Fibroblast of the aortic adventitia (primary cell): ENCODE results near the gene EIF4A2. TPM values are rescaled to one million over a fixed set of nuclear protein-coding genes. Genes with fewer than 3 reads are reported as not detected.

Experiments used
- DNase-seq: peaks from one replicate; pipeline ENCODE4 v3.0.0-alpha.2; 2010; ENCODE audit warnings: low read depth
- H3K4me3 ChIP-seq: 2 replicates; pipeline ENCODE4 v1.5.1; 2011; ENCODE audit warnings: low read depth, mild to moderate bottlenecking, control low read depth, low read length, moderate library complexity
- total RNA-seq: library from RNA; depleted of rRNA; stranded (reverse); fragments of >200 nt; gene quantifications from 2 replicates; pipeline ENCODE4 v1.2.3, GENCODE V29; 2012; ENCODE audit warnings: low replicate concordance
- TF ChIP-seq, protein P1 (sequence below): IDR thresholded peaks from 2 replicates; pipeline ENCODE4 v1.5.1; 2011; ENCODE audit warnings: mild to moderate bottlenecking, low read length, control low read depth, inconsistent platforms; ENCODE audit not compliant: insufficient read depth

Gene EIF4A2
- total RNA-seq, 1 donor, result 383 TPM

DNA sequence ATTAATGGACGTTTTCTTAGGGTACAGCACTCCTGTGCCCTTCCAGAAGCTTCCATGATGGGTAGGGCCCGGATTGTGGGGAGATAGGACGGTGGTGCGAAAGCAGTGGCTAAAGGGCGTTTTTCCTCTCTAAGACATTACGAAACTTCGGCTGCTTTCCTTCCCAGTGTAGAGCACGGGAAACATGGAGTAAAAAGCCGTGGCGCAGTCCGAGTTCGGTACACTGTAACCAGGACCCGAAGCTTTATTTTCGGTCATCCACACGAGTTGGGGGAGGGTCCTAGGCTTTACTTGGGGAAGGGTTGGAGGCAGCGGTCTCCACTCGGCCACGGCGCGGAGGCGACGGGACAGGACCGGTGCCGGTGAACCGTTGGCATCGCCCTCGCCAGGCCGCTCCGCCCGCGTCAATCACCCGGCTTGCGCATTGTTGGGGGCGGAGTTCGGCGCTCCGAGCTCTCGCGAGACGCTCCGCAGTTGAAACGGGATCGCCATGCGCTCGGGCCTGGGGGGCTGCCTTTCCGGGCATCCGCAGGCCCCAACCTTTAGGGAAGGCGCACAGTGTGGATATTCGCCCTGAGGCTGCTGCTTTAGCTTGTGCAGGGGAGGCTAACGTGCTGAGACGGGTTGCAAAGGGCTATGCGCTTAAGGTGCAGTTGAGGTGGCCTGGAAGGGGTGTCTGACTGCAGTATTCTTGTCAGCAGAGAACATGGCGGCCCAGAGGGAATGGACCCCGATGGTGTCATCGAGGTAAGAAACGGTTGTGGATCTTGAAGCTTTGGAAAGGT, 546 bp downstream of the EIF4A2 start:
- TF ChIP-seq, protein P1, sequence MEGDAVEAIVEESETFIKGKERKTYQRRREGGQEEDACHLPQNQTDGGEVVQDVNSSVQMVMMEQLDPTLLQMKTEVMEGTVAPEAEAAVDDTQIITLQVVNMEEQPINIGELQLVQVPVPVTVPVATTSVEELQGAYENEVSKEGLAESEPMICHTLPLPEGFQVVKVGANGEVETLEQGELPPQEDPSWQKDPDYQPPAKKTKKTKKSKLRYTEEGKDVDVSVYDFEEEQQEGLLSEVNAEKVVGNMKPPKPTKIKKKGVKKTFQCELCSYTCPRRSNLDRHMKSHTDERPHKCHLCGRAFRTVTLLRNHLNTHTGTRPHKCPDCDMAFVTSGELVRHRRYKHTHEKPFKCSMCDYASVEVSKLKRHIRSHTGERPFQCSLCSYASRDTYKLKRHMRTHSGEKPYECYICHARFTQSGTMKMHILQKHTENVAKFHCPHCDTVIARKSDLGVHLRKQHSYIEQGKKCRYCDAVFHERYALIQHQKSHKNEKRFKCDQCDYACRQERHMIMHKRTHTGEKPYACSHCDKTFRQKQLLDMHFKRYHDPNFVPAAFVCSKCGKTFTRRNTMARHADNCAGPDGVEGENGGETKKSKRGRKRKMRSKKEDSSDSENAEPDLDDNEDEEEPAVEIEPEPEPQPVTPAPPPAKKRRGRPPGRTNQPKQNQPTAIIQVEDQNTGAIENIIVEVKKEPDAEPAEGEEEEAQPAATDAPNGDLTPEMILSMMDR, result no peak
- DNase-seq, result peak; percentile 81
- peak overlapping the region; percentile 90 for H3K4me3 ChIP-seq

DNA sequence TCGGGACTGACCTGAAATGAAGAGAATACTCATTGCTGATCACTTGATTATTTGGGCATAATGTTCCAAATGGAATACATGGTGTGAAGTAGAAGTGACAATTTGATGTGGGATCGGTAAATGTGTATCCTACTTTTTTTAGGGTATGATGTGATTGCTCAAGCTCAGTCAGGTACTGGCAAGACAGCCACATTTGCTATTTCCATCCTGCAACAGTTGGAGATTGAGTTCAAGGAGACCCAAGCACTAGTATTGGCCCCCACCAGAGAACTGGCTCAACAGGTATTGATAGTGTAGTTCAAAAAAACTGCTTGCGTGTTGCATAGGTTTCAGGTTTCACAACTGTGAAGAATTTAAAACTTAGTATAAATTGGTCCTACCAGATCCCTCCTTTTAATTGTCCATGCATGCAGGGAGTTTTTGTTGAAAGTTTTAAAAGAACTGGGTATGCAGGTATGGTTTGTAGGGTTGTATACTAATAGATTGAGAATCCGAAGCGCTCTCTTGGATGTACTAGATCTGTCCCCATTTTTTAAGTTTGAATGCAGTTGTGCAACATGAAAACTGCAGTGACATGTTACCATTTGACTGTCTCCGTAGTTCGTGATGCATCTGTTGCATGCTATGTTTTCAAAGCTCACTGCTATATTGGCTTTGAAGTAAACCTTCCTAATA, 1.6 kb downstream of the EIF4A2 start:
- TF ChIP-seq, protein P1, result no peak
- DNase-seq, result peak; percentile 24
- H3K4me3 ChIP-seq, result peak overlapping the region; percentile 90

- H3K4me3 ChIP-seq, result peak overlapping the region; percentile 90
- peak; percentile 6 for DNase-seq
- TF ChIP-seq, protein P1, result no peak
These were observed 2.2 kb downstream of the EIF4A2 start for GRCh38 chr3:186785495-186786018.

DNA sequence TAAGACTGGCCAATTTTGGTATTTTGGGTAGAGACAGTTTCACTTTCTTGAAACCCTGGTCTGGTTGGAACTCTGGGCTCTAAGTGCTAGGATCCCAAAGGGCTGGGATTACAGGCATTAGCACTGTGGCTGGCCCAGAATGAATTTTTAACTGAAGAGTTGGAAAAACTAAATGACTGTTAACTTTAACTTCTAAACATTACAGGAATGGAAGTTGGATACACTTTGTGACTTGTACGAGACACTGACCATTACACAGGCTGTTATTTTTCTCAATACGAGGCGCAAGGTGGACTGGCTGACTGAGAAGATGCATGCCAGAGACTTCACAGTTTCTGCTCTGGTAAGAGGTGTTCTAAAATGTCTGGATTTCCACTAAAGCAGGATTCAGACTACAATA, 3.5 kb downstream of the EIF4A2 start:
- H3K4me3 ChIP-seq, result peak overlapping the region; percentile 90
- no peak for DNase-seq
- TF ChIP-seq, protein P1, result no peak

DNA sequence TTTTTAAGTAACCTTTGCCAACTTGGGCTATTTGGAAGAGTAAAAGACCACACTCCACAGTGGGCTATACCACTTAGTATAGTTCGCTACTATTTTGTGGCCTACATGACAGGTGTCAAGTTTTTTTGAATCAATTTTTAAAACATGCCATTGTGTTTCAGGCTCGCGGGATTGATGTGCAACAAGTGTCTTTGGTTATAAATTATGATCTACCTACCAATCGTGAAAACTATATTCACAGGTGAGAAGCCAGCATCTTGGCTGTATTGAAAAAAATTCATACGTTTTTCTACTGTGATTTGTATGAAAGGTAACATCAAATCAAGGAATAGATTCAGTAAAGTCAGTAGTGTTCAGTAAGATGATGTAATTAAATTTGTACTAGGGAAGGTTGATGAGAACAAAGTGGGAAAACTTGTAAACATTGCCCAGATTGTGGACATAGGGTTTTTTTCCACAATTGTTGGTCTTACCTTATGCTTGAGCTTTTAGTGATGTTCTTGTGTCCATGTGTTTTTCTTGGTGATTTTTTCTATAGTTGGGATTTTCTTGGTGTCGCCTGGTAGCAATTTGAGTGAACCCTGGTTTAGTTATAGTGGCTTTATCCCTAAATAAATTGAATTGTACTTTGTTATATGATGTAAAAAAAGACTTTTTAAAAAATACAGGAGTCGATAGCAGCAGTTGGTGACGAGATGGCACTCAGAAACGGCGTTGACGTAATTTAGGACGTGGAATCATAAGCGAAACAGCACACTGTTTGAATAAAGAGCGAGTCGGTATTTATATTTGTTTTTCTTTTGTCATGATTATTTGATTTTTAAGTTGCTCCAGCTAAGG, 4.5 kb downstream of the EIF4A2 start:
- TF ChIP-seq, protein P1, result no peak
- DNase-seq, result peak; percentile 8
- peak overlapping the region; percentile 90 for H3K4me3 ChIP-seq
